Choroid plexus epithelial cell (primary cell): ENCODE data around the gene ALAS1.

ENCODE experiments used
- DNase-seq: peaks from one replicate; pipeline ENCODE4 v3.0.0-alpha.2; 2010; ENCODE audit warnings: low read depth
- H3K4me3 ChIP-seq: 2 replicates; pipeline ENCODE4 v1.5.1; 2011; ENCODE audit warnings: low read depth, mild to moderate bottlenecking, control low read depth, low read length, moderate library complexity
- TF ChIP-seq, protein P1 (sequence below): conservative IDR thresholded peaks from 2 replicates; pipeline ENCODE4 v1.5.1; 2011; ENCODE audit warnings: low read depth, mild to moderate bottlenecking, control low read depth, inconsistent platforms, low read length, moderate library complexity

The ALAS1 gene

DNA sequence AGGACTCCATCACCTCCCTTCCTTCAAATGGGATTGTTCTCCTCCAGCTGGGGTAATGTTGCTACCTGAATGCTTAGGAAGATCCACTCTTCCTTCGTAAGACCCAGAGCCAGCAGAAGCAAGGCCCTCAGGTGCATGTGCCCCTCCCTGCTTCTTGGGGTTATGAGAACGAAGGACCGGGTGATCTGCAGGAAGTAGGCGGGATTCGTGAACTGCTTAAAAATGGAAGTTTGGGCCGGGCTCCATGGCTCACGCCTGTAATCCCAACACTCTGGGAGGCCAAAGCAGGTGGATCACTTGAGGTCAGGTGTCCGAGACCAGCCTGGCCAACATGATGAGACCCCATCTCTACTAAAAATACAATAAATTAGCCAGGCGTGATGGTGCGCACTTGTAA lies 19.4 kb downstream of the ALAS1 start:
- no peak for DNase-seq
- H3K4me3 ChIP-seq = no peak overlapping the region
- TF ChIP-seq, protein P1, sequence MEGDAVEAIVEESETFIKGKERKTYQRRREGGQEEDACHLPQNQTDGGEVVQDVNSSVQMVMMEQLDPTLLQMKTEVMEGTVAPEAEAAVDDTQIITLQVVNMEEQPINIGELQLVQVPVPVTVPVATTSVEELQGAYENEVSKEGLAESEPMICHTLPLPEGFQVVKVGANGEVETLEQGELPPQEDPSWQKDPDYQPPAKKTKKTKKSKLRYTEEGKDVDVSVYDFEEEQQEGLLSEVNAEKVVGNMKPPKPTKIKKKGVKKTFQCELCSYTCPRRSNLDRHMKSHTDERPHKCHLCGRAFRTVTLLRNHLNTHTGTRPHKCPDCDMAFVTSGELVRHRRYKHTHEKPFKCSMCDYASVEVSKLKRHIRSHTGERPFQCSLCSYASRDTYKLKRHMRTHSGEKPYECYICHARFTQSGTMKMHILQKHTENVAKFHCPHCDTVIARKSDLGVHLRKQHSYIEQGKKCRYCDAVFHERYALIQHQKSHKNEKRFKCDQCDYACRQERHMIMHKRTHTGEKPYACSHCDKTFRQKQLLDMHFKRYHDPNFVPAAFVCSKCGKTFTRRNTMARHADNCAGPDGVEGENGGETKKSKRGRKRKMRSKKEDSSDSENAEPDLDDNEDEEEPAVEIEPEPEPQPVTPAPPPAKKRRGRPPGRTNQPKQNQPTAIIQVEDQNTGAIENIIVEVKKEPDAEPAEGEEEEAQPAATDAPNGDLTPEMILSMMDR = no peak

DNA sequence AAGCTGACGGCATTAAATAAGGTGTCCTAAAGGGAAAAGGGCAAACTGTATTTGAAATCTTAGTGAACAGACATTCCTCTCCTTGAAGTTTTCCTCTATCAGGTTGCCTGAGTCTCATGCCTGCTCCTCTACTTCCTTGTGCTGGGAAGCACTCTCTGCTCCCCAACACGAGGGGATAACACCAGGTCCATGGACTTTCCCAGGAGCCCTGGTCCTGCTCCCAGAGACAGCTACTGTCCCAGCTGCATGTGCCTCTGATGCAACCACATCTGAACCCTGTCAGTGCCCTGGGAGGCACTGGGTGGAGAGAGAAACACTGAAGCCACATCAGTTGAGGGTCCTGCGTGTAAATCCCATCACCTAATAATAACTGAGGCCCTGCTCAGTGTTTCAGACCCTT lies 20.1 kb downstream of the ALAS1 start:
- TF ChIP-seq, protein P1 = no peak
- DNase-seq = no peak

DNA sequence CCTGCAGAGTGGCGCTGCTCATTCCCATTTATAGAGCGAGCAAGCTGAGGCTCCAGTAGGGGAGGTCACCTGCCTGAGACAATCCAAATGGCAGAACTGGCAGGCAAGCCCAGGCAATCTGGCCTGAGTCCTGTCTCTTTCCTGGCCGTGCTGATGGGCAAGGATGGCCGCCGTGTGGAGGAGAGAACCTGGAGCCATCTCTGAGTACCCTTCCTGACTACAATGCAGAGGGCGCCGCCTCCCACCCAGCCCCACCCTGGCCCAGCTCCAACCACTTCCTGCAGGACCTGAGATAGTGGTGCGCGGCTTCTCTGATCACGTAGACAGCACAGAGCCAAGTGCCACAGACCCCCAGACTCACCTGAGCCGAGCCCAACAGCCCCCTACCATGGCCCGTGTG lies 20.5 kb downstream of the ALAS1 start:
- TF ChIP-seq, protein P1 = no peak
- H3K4me3 ChIP-seq = no peak overlapping the region
- no peak for DNase-seq

More for the DNA sequence above, 20.1 kb downstream of the ALAS1 start:
- H3K4me3 ChIP-seq = no peak overlapping the region

DNA sequence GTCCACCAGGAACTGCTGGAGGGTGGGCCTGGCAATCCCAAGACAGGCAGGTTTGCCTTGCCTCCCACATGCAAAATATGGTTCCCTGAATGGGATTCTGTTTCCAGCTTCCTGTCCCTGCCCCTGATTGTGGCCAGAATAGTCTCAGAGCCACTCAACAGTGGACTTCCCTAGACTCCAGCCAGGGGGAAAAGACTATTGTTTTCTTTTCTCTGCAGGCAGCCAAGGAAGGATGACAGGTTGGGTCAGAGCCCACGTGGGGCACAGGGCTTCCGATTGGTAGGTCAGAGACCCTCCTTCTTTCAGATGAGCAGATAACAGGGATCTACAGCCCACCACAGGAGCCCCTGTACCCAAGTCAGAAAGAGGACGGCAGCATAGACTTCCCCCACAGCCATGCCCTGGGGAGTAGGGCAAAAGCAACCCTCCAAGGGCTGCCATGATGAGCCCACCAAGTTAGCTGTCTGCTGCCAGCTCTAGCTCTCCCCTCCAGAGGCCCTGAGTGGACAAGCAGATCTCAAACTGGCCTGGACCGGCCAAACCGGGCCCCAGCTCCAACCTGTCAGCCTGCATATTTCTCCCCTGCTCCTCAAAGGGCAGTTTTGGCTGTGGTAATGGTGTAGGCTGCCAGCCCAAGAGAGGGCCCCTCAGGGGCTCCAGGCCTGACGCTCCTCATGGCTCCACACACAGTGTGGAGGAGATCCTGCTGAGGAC lies 21.1 kb downstream of the ALAS1 start:
- TF ChIP-seq, protein P1 = no peak

DNA sequence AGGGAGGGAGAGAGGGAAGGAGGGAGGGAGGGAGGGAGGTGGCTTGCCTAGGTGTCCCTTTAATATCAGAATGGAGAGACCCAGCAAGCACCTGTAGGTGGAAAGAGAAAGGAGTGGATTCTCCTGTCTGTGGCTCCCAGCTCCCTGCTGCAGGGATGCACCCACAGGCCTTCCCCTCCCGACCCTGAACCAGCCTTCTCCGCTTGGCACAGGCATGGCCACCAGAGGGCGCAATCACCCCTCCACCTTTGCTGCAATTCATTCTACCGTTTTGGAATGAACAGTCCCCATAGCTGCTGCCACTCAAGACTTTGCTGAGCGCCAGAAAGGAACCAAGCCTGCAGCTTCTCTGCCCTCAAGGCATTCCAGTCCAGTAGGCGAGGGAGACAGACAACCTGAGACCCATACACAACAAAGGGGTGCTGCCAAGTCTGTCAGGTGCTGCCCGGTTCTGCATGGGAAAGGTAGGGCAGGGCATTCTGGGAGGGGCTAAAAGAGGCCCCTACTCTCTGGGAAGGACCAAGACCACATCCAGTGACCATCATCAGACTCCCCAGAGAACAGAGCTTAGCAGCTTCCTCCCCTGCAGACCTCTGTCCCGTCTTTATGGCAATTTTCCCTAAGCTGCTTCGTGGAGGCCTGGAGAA lies 22.5 kb downstream of the ALAS1 start:
- no peak overlapping the region for H3K4me3 ChIP-seq
- peak; percentile 81 for DNase-seq
- TF ChIP-seq, protein P1 = peak; percentile 96

More for the DNA sequence above, 21.1 kb downstream of the ALAS1 start:
- H3K4me3 ChIP-seq = no peak overlapping the region
- DNase-seq = no peak

DNA sequence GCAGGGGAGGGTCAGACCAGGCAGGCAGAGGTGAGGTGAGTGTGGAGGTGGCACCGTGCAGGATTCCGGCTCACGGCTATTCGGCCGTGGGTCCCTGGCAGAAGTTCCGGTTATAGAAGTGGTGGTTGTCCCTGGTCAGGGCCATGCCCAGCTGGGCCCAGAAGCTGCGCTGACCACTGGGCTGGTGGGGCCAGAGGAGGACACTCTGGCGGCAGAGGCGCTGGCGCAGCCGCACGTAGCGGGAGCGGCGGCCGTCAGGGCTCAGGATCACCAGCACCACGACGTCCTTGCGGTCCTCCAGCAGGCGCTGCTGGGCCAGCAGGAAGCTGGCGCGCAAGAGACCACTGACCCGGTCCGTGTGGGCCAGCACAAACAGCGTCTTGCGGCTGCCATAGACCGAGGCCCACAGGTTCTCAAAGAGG lies 23.2 kb downstream of the ALAS1 start:
- no peak for DNase-seq
- H3K4me3 ChIP-seq = no peak overlapping the region

More for the DNA sequence above, 23.2 kb downstream of the ALAS1 start:
- TF ChIP-seq, protein P1 = no peak
